HG03571 (cell line): ENCODE data around the gene LRMDA.

Source experiments
- ATAC-seq: cut with Tn5 transposase; IDR thresholded peaks from one replicate; pipeline ENCODE4 v1.9.1; 2021; ENCODE audit not compliant: unreplicated experiment

Gene LRMDA

DNA sequence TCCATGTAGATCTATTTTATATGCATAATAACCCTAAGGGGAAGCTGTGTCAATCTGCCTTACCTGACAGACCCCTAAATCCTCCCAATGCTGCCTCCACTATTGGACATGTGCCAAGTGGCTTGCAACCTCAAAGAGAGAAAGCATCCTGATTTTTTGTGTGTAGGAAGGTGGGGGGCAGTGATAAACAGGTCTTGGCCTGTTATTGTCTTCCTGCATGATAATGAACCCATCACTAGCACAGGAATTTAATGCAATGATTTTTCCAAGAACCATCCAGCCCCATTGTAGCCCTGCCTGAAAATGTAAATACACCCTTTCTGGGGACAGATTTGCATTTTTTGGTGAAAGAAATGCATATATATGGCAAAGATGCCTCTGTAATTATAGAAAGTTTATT, 850.2 kb downstream of the LRMDA start:
- no peak for ATAC-seq

DNA sequence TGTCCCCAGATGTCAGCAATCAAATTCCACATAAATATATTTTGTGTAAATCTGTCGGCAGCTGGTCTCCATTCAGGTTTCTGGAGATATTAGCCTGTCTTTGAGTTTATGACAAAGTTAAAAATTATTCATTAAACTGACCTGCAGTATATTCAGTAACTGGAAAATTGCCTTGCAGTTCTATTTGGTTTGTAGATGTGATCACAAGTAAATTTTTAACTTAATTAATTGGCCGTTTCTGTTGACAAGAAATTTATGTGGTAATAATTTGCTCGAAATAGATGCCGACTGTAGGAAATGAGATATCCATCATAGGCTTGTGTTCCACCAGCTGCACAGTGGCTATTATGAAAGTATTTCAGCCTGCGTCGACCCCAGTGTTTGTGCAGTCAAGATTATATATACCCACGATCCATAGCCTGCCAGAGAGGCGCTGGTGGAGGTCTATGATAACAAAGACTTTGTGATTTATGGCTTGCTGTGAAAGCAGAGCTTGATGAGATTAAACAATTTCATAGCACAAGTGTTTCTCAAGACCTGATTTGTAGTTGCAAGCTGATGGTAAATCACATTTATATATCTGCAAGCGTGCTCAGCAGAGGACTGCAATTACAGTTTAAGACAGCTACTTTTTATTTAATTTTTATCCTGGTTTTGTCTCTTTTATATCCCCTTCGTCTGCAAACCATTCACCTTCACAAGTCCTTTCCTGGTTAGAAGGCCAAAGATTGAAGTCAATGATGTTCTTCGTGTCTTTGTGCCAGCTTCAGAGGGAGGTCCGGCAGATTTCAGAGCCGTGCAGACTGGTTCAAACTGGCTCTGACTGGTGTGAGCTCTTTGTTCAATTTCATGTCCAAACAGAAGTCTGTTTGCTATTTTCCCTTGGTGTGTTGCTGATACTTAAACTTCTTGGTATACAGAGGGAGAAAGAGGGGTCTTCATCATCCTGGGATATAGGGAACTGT, 850.9 kb downstream of the LRMDA start:
- no peak for ATAC-seq

DNA sequence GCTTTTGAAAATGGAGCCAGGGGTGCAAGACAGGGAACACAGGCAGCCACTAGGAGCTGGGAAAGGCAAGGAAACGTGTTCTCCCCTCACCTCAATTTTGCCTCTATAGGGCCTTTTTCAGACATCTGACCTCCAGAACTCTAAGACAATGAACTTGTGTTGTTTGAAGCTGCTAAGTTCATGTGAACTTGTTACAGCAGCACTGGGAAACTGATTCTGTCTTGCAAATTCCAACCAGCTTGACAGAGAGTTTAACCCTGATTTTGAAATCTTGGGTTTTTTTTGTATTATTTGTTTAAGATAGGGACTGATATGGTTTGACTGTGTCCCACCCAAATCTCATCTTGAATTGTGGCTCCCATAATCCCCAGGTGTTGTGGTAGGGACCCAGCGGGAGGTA, 852.9 kb downstream of the LRMDA start:
- ATAC-seq: no peak

DNA sequence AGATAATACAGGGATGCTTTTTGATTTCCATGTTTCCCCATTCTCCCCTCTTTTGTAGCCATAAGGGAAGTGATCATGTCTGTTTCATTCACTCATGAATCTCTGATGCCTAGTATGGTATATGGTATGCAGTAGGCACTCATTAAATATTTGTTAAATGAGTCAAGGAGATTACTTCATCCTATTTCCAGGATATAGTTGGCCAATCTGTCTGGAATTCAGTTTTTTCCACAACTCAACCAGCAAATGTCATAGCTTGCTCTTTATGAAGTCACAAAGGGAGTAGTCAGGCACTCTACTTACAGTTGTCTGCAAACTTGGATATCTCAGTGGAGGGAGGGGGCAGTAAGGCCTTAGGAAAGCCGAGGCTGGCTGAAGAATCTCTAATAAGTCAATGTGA, 853.6 kb downstream of the LRMDA start:
- ATAC-seq: no peak

DNA sequence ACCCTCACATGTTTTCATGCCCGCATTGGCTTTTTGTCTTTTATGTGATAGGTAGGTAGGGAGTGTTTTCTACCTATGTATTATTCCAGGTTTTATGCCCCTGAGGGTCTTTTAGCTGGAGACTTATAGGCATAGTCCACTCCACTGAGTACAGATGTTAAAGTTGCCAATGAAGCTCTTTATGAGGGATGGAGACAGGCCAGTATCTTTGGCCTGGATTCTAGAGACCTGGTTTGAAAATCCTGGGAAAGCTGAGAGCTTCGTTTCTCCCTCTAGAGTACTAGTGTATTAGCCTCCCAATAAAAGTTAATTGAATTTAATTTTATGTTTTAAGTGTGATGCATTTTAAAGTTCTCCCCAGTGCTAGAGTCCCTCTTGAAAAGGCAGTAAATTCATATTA, 854.1 kb downstream of the LRMDA start:
- ATAC-seq: no peak

DNA sequence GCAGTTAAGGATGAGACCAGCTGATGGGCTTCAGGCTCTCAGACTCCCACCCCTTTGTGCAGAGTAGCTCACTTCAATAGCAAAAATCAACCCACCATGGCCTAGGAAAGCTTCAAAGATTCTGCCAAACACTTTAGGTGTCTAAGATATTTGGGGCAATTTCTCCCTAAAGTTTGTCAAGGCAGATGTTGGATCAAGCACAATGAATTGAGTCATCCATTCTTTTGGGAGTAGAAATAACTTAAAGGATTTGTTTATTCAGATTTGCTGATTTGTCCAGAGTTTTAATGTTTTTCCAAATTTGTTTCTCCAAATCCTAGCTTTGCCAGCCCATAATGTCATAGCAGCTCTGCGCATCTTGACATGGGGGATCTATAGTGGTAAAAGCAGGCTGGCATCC, 855.1 kb downstream of the LRMDA start:
- no peak for ATAC-seq

DNA sequence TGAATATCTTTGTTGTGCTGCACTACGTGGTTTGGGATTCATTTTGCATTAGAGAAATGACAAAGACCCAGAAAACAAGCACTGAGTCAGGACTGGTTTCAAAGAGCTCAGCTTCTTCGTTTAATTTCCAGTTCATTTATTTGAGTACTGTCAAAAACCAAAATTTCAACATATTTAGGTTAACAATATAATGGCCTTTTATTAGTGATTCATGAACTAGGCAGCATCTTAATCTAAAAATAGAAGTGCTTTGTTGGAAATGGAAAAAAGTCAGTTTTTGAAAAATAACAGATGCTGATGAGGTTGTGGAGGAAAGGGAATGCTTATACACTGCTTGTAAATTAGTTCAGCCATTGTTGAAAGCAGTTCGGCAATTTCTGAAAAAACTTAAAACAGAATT, 856.4 kb downstream of the LRMDA start:
- ATAC-seq: no peak

DNA sequence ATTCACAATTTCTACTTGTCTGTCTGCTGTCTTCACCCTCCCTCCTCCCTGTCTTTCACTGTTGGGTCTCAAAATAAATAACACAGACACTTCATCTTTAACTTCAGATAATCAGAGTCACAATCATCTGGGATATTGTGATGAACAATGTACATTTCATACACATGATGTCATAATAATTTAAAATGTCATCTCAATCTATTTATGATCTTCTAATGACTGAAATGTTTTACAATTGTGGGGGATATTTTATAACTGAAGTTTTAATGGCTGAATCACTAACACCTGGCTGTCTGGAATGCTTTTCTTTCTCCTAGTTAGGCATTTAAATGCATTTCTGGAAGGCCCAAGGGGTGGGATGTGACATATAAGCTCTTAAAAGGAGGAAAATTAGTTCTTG, 859.8 kb downstream of the LRMDA start:
- no peak for ATAC-seq

DNA sequence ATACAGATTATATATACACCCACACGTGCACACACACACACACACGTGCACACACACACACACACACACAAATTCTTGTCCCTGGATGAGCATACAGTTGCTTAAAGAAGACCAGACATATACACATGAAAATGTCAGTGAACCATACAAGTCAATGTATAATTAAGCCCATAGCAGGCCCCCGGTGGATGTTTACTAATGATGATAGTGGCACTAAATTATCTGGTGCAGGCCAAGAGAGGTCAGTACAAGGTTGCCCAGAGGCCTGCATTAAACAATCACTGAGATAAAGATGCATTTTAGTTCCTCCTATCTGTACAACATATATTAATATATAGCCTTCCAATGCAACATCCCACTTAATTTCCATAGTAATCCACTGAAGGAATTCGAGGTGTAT, 860.5 kb downstream of the LRMDA start:
- no peak for ATAC-seq

DNA sequence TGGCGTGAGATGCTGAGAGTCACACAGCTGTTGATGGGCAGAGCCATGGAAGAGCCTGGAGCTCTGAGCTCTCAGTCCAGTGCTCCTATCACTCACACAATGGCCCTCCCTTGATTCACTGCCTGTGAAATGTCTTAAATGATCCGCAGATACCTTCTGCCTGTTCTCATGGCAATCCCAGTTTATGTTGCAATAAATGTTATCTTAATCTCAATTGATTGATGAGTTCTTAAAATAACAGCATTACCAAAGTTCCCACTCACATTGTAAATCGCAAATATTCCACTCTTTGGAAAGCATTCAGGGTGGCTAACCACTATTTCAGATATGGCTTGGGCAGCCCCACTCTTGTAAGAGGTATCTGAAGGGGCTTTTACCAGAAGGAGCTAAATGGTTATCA, 865.5 kb downstream of the LRMDA start:
- ATAC-seq: no peak

DNA sequence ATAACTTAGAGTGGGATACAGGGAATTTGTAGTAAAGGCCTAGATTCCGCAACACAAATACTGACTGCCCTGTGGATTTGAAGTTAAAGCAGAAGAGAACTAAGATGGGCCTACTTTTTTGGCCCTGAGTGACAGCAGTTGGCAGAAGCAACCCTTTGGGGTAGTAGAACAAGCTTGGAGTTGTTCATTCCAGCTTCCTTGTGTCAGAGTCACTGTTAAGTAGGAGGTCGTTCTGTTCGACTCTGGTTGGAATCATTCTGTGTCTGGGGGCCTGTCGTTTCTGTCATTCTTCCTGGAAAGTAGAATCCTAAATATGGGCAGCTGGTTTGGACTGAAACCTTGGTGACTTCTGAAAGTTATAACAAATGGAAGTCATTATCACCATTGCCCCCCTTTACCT, 865.9 kb downstream of the LRMDA start:
- no peak for ATAC-seq

DNA sequence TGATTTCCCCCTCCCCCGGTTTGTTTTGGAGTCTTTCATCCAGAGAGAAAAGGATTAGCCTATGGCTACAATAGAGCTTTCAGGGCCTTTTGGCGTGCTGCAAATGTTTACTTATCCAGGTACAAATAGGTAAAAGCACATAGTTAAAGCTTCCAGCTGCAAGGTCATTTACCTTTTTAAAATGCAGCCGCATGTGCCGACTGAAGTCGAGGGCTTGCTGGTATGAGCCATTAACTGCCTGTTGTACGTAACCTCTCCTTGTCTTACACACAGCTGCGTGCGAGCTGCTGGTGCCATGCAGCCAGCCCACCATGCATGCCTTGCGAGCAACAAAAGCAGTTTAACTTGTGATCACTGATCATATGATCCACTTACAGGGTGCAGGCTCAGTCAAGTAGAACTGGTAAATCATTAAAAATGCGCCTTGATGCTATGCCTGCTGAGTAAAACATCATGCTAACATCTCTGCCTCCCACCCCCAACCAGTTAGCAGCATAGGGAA, 866.4 kb downstream of the LRMDA start:
- no peak for ATAC-seq

DNA sequence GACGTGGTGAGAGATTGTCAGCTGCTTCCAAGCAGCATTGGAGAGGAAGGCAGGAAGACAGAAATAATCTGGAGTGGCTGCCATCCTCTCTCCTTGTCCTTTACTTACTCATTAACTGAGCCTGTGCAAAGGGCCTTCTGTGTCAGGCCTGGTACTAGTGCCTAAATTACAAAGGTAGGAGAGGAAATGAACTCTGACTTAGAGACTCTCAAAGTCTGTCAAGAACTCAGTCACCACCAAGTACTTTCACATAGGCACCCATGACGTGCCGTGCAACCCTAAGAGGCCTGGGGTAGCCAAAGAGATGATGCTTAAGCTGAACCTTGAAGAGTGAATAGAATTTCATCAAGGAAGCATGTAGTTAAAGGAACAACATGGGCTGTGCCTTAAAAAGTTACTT, 866.9 kb downstream of the LRMDA start:
- ATAC-seq: no peak

DNA sequence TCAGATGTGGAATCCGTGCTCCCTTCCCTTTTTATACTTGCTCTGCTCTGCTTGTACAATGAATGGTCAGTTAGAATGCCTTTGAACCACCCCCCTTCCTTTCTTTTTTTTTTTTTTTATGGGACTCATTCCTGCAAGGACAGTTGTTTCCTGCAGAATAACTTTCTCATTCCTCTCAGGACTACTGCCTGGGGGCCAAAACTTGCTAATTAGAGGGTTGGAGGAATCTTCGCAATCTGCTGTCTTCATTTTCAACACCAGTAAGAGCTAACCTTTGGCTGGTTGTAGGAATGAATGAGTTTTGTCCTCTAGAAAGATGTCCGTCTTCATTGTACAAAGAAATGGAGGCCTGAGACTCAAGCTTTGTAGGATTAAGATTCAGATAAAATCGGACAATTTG, 868.1 kb downstream of the LRMDA start:
- ATAC-seq: no peak

DNA sequence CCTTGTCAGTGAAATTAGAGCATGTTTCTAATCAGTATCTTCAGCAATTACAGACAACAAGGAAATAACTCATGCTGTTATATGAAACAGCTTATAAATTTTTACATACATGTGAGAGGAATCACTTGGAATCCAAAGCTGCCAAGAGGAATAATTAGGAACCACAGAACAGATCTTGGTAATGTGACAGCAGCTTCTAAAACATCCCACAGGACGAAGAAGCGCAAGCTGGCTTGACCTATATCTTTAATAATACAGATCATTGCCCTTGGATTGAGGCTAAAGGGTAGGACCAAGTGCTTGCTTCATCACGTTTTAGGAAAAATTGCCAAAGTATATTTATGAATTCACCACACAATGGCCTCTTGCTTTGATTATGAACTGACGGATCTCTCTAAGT, 869.8 kb downstream of the LRMDA start:
- no peak for ATAC-seq

DNA sequence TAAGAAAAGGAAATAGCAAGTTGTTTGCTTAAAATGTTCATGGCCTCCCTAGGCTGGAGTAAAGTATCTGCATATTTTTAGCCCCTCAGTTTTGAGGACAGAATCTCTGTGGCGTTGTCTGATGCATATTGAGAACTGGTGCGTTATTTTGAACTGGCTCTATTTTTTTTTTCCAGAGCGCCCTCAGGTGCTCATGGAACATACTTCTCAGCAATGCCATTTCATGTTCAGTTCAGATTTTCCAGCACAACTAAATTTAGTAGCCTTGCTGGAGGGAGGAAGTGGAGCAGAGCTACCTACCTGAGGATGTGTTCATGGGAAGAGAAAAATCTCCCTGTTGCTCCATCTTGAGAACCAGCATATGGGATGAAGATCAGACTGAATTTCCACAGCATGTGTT, 870.5 kb downstream of the LRMDA start:
- no peak for ATAC-seq

DNA sequence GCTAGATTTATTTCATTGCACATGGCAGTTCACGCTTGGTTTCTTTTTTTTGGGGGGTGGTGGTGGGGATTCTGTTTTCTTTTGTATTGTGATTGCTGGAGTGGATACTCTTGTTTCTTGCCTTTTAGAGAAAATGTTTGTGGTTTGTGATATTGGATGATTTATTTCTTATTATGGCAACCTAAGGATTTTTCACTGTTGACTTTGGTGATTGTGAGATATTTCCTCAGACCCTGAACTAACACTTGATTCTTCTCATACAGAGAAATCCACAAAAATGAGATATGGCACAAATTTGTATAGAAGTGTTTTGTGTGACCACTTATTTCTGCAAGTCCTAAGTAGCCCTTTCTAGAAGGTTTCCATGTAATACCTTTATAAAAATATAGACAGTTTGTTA, 871.1 kb downstream of the LRMDA start:
- ATAC-seq: no peak

DNA sequence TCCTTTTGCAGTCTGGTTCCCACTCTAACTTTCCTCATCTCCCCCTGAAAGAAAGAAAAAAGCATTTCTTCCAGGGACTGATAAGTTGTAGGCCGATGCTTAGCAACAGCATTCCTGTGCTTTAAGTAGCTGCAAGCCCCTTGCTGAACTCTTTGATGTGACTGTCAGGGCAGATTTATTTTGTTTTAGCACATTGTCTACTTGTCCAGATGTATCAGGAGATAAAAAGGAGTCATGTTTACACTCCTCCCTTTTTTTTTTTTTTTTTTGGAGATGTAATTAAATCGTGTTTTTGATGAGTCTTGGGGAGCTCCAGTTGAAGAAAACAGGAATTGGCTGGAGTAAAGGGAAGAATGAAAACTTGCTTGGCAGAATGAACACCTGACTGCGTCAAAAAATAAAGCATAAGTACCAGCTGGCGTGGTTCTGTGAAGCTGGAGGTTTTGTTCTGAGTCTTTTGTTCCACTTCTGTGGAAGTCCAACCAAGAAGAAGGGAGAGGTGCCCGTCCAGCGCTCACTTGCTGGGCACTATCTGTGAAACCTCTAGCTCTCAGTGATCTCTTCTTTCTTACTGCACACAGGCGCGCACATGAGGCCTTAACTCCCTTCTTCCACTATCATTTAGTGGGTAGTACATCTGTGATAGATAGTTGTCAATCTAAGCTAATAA, 871.7 kb downstream of the LRMDA start:
- ATAC-seq: no peak

DNA sequence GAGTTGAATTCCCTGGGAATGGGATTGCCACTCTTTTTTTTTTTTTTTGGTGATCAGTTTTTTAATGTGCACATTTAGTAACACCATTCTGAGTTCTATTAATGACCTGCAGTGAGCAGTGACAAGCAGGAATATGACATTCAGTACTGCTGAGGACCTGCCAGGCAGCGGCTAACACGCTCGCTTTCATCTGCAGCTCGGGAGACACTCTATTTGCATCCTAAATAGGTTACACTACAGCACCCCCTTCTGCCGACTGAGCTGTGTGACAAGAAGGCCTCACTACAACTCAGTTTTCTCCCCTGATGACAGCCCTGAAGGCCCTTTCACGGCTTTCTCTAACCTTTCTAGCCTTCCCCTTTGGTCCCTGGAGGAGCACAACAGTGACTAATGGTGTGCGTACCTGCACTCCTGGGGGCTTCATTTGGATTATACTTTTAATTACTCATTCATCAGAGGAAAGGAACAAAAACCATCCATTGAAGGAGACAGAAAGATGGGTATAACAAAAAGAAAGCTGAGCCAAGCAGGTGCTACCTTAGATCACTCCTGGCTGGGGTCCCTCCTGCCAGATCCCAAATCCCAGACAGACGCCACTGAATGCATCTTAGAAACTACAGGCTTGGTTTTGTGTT, 872.4 kb downstream of the LRMDA start:
- no peak for ATAC-seq

DNA sequence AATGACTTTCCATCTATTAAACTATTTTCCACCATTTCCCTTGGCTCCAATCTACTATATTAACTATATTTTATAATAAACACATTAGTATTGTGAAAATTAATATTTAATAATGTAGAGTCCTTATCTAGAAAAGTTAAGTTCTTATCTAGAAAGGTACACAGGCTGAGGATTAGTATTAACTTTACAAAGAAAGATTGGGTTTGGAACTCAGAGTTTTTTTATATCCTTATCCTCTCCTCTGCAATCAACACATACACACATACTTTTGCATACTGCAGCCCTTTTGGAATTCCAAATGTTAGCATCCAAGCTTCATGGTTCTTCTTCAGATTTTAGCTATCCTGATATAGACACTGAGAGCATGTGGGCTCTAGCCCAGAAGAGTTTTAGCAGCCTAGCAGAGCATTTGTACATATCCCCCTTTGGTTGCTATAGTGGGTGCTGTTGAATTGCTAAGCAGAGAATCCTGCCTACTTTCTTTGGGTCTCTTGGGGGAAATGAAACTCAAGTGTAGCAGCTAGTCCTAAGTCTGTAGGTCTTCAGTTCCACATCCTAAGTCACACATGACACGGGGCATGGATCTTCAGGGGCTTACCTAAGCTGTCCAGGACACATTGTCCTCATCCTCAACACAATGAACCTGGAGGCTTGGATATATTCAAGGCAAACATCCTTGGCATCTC, 874.6 kb downstream of the LRMDA start:
- ATAC-seq: no peak

DNA sequence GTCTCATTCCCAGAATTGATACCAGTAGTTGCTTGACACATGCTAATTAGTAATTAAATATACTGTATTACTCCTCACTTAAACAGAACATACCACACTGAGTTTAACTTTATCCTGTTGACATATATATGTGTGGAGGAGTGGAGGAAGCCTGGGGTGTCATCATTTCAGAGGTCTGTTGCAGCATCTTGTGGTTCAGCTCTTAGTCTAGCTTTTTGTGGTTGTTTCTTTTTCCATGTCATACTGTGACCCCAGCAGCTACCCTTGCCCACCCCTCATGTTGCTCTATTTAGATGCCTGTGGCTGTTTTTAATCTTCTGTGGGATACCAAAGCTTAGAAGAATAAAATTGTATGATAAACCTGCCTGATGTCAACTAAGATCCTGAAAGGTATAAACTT, 875.4 kb downstream of the LRMDA start:
- no peak for ATAC-seq
